ENCODE data around the gene AURKA.

DNA sequence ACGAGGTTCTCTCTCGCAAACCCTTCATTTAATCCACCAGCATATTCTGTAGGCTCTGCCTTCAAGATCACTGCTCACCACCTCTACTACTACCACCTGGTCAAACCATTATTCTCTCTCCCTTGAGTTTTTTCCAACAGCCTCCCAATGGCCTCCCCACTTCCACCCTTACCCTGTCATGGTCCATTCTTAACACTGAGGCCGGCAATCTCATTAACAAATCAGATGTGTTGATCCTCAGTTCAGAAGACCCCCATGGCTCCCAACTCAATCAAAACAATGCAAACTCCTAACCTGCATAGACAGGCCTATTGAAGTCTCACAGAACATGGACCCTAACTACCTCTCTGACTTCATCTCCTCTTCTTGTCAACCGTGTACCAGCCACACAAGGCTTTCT is 2.2 kb downstream of the AURKA start:
- TF ChIP-seq EZH2 (IDR thresholded peaks at IDR 0.05): no peak
- TF ChIP-seq POLR2AphosphoS5 (IDR thresholded peaks at IDR 0.05; ENCODE audit: borderline replicate concordance, low read depth, low read length): no peak

All from SK-N-MC (cell line).